Retinal pigment epithelial cell (primary cell): ENCODE data around the gene MARCHF10.

ENCODE experiments used
- DNase-seq: peaks from one replicate; pipeline ENCODE4 v3.0.0-alpha.2; 2010; ENCODE audit warnings: low read depth
- H3K4me3 ChIP-seq: 2 replicates; pipeline ENCODE4 v1.5.1; 2011; ENCODE audit warnings: mild to moderate bottlenecking, low read length, control low read depth, moderate library complexity
- CTCF ChIP-seq: conservative IDR thresholded peaks from 2 replicates; pipeline ENCODE4 v1.5.1; 2011; ENCODE audit warnings: low read depth, low read length, control low read depth, inconsistent platforms

MARCHF10 gene

DNA sequence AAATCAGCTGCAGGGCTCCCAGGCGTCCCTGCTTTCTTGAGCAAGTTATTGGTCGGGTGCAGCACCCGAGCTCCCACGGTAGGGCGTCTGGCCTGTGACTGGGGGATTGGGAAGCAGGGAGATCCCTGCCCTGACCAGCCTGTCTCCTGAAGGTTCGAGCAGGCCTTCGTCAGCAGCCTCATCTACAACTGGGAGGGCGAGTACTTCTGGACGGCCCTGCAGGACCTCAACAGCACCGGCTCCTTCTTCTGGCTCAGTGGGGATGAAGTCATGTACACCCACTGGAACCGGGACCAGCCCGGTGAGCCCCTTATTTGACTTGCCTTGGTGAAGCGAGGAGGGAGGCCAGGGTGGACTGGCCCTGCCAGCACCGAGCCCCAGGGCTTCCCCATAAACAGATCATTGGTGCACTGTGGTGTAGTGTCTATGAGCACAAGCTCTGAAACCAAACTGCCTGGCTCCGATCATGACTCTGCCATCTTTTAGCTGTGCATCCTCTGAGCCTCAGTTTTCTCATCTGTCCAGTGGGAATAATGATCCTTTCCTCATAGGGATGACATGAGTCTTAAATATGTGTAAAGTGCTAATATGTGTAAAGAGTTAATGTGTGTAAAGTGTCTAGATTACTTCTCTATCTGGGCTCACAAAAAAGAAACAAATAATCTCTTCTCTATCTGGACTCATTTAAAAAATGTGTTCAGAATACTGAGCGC is 131.7 kb downstream of the MARCHF10 start:
- TF ChIP-seq CTCF, result no peak
- DNase-seq, result no peak
- H3K4me3 ChIP-seq, result no peak overlapping the region

DNA sequence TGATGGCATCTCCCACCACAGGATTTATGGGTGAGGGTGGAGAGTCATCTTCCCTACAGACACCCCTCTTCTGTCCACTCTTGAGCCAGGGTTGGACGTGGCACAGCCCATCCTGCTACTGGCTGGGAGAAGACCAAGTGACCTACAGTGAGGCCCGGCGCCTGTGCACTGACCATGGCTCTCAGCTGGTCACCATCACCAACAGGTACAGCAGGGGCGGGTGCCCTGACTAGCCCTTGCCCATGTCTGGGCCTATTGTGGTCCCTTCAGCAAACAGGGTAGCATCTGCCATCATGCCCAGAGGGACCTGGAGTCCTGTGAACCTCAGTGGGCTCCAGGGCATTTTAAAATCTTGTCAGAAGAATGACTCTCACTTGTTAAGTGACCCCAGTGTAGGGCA is 132.4 kb downstream of the MARCHF10 start:
- no peak for DNase-seq

DNA sequence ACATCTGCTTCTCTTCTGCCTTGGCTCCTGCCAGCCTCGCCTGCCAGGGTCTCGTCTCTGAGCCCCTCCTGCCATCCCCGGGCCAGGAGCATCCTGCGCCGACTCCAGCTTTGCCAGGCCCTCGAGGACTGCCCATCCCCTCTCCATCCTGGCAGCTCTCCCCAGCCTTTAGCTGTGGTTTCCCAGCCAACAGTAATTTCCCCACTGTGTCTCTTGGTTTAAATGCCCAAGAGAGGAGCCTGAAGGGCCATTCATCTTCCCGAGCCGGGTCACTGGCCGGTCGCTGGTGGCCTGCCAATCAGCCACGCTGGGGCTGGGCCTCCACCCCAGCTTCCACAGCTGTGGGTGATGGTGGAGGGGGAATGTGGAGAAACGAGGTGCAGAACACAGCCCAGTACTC is 132.9 kb downstream of the MARCHF10 start:
- DNase-seq, result no peak
- no peak overlapping the region for H3K4me3 ChIP-seq
- TF ChIP-seq CTCF, result no peak

More for the DNA sequence above, 132.4 kb downstream of the MARCHF10 start:
- TF ChIP-seq CTCF, result no peak
- H3K4me3 ChIP-seq, result no peak overlapping the region

- H3K4me3 ChIP-seq, result no peak overlapping the region
- no peak for DNase-seq
- TF ChIP-seq CTCF, result no peak
These were observed 133.3 kb downstream of the MARCHF10 start for GRCh38 chr17:62674841-62675240.

DNA sequence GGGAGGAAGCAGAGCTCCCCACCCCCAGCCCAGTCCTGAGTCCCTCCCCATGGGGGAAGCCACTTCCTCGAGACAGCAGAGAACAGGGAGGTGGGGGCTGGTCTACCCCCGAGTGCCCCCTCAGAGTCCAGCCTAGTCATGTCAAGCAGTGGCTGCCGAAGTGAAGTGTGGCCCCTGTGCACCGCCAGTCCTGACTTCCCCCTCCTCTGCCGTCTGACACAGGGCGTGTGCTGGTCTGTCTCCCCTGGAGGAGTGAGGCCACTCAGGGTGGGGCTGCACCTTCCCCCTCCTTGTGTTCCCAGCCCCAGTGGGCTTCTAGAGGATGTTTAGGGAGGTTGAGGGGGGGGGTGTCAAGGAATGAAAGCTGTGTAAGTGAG is 133.8 kb downstream of the MARCHF10 start:
- no peak for DNase-seq
- no peak for TF ChIP-seq CTCF
- no peak overlapping the region for H3K4me3 ChIP-seq

DNA sequence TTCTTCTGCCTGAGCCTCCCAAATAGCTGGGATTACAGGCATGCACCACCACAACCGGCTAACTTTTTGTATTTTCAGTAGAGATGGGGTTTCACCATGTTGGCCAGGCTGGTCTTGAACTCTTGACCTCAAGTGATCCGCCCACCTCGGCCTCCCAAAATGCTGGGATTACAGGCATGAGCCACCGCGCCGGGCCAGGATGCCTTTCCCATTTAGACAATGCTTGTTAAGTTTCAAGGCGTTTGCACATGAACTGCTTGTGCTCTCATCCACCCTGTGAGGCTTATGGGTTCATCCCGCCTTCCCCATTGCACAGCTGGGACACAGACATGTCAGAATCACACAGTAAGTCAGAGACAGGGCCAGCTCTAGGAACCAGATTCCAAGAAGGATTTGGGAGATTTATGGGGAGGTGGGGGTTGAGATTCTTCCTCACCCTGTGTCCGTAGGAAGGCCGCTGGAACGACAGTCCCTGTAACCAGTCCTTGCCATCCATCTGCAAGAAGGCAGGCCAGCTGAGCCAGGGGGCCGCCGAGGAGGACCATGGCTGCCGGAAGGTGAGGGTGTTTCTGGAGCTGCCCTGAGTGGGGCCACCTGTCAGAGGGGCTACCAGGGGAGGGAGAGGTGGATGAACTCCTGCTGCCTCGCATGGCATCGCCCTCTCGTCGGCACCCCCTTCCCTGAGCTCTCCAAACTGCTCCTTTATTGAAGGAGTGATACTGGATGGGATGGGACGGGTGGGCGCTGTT is 134.3 kb downstream of the MARCHF10 start:
- no peak for TF ChIP-seq CTCF
- DNase-seq, result no peak

GRCh38 chr17:62672957-62673356 is 135.2 kb downstream of the MARCHF10 start:
- no peak overlapping the region for H3K4me3 ChIP-seq
- DNase-seq, result no peak
- TF ChIP-seq CTCF, result no peak

More for the DNA sequence above, 134.3 kb downstream of the MARCHF10 start:
- no peak overlapping the region for H3K4me3 ChIP-seq
